GM18873 (cell line): ENCODE results near the gene CENPU.
A peak's percentile ranks its signal among the peaks of the same experiment; 100 is the strongest.
"Not testable (repeated sequence)": the region's sequence is repeated elsewhere in the genome, so short reads cannot be mapped to it uniquely, and the experiment has no call there.

Experiments used
- ATAC-seq: cut with Tn5 transposase; IDR thresholded peaks from one replicate; pipeline ENCODE4 v1.9.1; 2021; ENCODE audit warnings: mild to moderate bottlenecking, moderate library complexity, moderate number of reproducible peaks; ENCODE audit not compliant: unreplicated experiment, low FRiP score

CENPU gene

GRCh38 chr4:184671101-184671500 is 62.8 kb downstream of the CENPU start:
- ATAC-seq = no peak

GRCh38 chr4:184669251-184669650 is 64.6 kb downstream of the CENPU start:
- ATAC-seq = no peak

- no peak for ATAC-seq
Measured at GRCh38 chr4:184668511-184669114, 65.3 kb downstream of the CENPU start.

- ATAC-seq = no peak
Measured at GRCh38 chr4:184668096-184668495, 65.8 kb downstream of the CENPU start.

- ATAC-seq = no peak
Measured at GRCh38 chr4:184666670-184667069, 67.2 kb downstream of the CENPU start.

GRCh38 chr4:184664445-184665210 is 69.3 kb downstream of the CENPU start:
- ATAC-seq = no peak

GRCh38 chr4:184662236-184662635 is 71.7 kb downstream of the CENPU start:
- no peak for ATAC-seq

GRCh38 chr4:184660978-184661377 is 72.9 kb downstream of the CENPU start:
- ATAC-seq = no peak

- ATAC-seq = not testable (repeated sequence)
Measured at GRCh38 chr4:184657820-184658219, 76.1 kb downstream of the CENPU start.

GRCh38 chr4:184657144-184657543 is 76.8 kb downstream of the CENPU start:
- ATAC-seq = no peak

- ATAC-seq = no peak
Measured at GRCh38 chr4:184655889-184656869, 77.7 kb downstream of the CENPU start.

GRCh38 chr4:184653650-184654049 is 80.2 kb downstream of the CENPU start:
- ATAC-seq = no peak

GRCh38 chr4:184652681-184653080 is 81.2 kb downstream of the CENPU start:
- not testable (repeated sequence) for ATAC-seq

- no peak for ATAC-seq
Measured at GRCh38 chr4:184651899-184652298, 82.0 kb downstream of the CENPU start.

GRCh38 chr4:184649971-184650855 is 83.7 kb downstream of the CENPU start:
- peak; percentile 14 for ATAC-seq

- ATAC-seq = peak; percentile 67
Measured at GRCh38 chr4:184649026-184649970, 84.6 kb downstream of the CENPU start, which contains the start of the genes CASP3 and PRIMPOL. TSS of gene CASP3 (minus strand) at chr4:184649447. CDS start at chr4:184638453, 10,994 bp downstream. TSS of gene PRIMPOL (plus strand) at chr4:184649738. CDS start at chr4:184657141, 7,403 bp downstream.

GRCh38 chr4:184648313-184649025 is 85.4 kb downstream of the CENPU start:
- ATAC-seq = peak; percentile 17

GRCh38 chr4:184648054-184648312 is 85.9 kb downstream of the CENPU start:
- no peak for ATAC-seq
